Cardiac fibroblast (primary cell): Measurements from ENCODE around the gene SPATA21.
"Not testable (repeated sequence)": the region's sequence is repeated elsewhere in the genome, so short reads cannot be mapped to it uniquely, and the experiment has no call there.

Experiments used
- DNase-seq, 2 donors: peaks; one replicate each; pipeline versions ENCODE4 v3.0.0 to v3.0.0-alpha.2; 2010; ENCODE audit warnings: low read depth in 2 of 2
- H3K4me3 ChIP-seq, 2 donors: replicated peaks in 1 of 2; 1 replicate in 1 of 2; 2 replicates in 1 of 2; pipeline ENCODE4 v1.5.1; 2011; ENCODE audit warnings: low read depth in 2 of 2, low read length in 2 of 2, mild to moderate bottlenecking in 2 of 2, moderate library complexity in 1 of 2
- CTCF ChIP-seq: IDR thresholded peaks from one replicate; pipeline ENCODE4 v1.5.1; 2011; ENCODE audit warnings: low read depth, mild to moderate bottlenecking, low read length, inconsistent platforms

Gene SPATA21

GRCh38 chr1:16367968-16368890, 69.0 kb downstream of the SPATA21 start:
- TF ChIP-seq CTCF: no peak
- peak overlapping the region; percentile 69 to 85 for H3K4me3 ChIP-seq
- DNase-seq: peak; percentile 39 to 40

DNA sequence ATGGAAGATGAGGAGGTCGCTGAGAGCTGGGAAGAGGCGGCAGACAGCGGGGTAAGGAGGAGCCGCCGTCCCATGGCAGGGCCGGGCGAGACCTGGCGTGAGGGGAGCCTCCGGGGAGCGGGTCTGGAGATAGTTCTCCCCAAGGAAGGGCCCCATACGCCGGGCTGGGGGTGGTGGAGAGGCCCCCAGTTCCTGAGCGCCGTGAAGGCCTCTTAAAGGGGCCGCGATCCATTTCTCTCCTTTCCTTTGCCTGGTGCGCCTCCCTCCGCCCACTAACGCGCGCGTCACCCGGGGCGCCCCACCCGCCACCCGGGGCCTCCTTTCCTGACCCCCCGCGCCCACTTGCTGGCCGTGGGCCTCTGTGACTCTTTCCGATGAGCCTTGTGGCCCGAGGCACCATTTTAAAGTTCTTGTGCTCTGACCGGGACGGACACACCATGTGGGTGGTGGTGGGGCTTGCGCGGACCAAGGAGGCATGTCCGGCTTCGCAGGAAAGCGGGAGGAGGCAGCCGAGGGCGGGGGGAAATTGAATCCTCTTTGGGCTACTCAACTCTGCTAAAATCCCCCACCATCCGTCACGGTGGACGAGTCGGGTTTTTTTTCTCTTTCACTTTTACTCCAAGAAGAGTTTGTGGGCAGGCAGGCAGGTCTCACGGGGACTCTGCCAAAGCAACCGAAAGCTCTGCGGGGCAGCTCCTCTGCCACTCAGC, 69.8 kb downstream of the SPATA21 start:
- no peak for TF ChIP-seq CTCF
- peak; percentile 93 to 95 for DNase-seq
- peak overlapping the region; percentile 69 to 85 for H3K4me3 ChIP-seq

GRCh38 chr1:16366722-16367257, 70.4 kb downstream of the SPATA21 start, which contains the start of gene SZRD1:
Gene SZRD1, plus strand, starts transcription at chr1:16367242. Its CDS starts 16 bp downstream, at chr1:16367258.
- TF ChIP-seq CTCF: no peak
- H3K4me3 ChIP-seq: peak within 1 kb of the TSS; percentile 69 to 85
- DNase-seq: peak; percentile 100

GRCh38 chr1:16365146-16365498, 72.1 kb downstream of the SPATA21 start:
- DNase-seq: peak; percentile 22 to 95
- H3K4me3 ChIP-seq: not testable (repeated sequence)

DNA sequence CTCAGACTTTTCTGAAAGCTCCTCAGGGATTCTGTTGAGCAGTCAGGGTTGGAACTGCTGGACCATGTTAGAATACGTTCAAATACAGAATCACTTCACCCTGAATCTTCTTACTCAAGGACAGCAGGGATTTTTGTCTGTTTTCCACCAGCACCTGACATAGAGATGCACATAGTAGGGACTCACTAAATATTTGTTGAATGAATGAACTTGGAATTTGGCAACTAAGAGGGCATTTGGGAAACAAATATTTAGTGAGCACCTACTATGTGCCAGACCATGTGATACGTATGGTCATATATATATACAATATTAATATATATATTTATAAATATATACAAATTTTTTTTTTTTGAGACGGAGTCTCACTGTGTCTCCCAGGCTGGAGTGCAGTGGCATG, 80.4 kb downstream of the SPATA21 start:
- DNase-seq: no peak
- no peak overlapping the region for H3K4me3 ChIP-seq
- no peak for TF ChIP-seq CTCF

- no peak for DNase-seq
- no peak overlapping the region for H3K4me3 ChIP-seq
- no peak for TF ChIP-seq CTCF
These were observed 82.6 kb downstream of the SPATA21 start for GRCh38 chr1:16354619-16355018.
